HG03097 (cell line): Measurements from ENCODE around the gene SF3A2.
"Not testable (repeated sequence)": the region's sequence is repeated elsewhere in the genome, so short reads cannot be mapped to it uniquely, and the experiment has no call there.

Experiments used
- ATAC-seq: cut with Tn5 transposase; IDR thresholded peaks from one replicate; pipeline ENCODE4 v1.9.1; 2021; ENCODE audit not compliant: unreplicated experiment, low FRiP score

The SF3A2 gene

DNA sequence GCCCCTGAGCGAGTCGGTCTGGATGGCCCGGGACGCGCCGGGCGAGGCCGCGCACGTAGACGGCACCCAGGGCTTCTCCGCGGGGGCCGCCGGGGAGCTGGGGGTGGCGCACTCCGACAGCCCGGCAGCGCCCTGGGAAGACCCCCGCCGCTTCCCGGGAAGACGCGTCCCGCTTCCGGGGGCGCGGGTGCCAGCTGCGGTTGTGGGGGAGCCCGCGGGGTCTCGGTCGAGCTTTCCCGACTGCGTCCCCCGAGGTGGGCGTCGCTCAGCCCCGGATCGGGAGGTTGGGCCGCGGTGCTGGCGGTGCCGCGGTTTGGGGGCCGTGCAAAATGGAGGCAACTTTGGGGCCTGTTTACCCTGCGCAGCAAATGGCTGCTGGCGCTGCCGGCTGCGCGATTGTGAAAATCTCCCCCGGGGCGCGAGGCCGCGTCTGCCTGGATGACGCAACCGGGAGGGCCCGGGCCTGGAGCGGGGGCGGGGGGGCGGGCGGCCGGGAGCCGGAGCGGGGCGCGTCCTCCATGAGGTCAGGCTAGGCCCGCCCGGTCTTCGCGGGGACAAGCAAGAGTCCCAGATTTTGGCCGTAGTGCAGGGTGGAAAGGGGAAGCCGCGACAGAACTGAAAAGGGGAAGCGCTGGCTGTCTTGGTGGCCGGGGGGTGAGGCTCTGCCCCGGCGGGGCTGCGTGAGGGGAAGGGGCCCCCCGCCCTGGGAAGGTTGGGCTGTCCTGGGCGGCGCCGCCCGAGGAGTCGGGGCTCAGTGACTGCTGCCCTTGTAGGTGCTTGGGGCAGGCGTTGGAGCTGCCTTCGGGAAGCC lies 34.0 kb downstream of the SF3A2 start:
- ATAC-seq, result no peak

DNA sequence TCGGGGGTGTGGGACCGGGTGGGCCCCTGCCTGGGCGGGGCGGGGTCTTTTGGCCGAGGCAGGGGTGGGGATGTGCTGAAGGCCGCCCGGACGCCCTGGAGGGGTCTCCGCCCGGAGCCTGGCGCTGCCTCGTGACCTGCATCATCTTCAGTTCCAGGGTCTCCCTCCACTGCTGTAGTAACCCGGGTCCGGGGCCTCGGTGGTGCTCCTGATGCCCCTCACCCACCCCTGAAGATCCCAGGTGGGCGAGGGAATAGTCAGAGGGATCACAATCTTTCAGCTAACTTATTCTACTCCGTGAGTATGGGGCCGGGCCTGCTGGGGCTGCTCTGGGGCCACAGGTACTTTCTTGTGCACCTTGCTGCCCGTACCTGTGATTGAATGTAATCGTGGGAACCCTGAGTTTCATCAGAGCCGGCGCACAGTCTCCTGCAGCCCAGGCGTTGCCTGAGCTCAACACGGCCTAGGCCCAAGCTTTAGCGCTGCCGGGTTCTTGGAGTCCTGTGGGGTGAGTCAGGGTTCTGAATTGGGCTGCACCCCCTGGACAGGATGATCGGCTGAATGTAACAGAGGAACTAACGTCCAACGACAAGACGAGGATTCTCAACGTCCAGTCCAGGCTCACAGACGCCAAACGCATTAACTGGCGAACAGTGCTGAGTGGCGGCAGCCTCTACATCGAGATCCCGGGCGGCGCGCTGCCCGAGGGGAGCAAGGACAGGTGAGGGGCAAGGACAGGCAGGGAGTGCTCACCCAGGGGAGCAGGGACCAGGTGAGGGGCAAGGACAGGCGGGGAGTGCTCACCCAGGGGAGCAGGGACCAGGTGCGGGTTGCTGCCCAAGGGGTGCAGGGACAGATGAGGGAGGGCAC lies 34.8 kb downstream of the SF3A2 start:
- ATAC-seq, result no peak

DNA sequence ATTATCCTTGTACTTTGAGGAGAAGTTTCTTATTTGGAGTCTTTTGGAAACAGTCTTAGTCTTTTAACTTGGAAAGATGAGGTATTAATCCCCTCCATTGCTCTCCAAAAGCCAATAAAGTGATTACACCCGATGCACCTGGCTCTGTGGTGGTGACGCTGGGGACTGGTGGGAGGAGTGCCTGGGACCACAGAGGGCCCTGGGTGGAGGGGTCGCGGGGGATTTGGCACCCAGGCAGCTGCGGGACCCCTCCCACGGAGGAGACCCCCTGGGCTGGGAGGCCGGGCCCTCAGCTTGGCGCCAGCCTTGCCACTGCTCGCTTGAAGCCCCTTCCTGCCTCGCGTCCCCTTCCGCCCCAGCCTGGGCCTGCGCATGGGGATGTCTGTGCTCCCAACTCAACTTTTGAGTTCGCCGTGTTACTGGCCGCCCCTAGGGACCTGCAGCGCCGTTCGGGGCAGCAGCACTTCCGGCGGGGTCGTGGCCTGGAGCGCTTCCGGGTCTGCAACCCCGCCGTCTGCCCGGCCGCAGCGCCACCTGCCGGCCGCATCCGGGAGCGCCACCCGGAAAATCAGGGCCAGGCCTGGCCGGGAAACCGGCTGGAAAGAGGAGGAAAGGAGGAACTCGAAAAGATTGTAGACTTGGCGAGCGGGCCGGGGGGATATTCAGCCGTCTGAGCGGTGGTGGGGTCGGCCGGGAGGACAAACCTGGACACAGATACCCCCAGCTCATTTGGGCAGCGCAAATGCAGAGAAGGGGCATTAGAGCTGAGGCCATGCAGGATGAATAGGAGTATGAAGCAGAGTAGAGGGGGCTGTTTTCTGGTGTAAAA lies 36.9 kb downstream of the SF3A2 start:
- ATAC-seq, result no peak

DNA sequence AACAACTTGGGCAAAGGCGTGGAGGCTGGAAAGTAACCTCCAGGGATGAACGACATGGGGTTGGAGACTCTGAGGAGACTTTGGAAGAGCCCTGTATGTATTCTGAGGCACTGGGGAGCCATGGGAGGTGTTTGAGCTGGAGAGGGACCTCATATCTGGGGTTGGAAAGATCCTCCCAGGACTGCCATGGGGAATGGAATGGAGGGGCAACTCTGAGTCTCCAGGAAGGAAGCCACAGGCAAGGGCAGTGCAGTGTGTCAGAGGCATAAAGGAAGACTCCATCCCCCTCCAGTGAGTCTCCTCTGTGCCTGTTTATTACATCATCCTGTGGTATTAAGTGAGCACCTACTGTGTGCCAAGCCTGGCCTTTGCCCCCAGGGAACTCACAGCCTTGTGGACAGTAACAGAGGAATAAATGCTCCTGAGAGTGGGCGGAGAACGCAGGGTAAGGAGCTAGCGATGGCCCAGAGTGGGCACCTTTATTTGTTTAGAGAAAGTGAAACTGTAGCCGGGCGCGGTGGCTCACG lies 37.6 kb downstream of the SF3A2 start:
- no peak for ATAC-seq

DNA sequence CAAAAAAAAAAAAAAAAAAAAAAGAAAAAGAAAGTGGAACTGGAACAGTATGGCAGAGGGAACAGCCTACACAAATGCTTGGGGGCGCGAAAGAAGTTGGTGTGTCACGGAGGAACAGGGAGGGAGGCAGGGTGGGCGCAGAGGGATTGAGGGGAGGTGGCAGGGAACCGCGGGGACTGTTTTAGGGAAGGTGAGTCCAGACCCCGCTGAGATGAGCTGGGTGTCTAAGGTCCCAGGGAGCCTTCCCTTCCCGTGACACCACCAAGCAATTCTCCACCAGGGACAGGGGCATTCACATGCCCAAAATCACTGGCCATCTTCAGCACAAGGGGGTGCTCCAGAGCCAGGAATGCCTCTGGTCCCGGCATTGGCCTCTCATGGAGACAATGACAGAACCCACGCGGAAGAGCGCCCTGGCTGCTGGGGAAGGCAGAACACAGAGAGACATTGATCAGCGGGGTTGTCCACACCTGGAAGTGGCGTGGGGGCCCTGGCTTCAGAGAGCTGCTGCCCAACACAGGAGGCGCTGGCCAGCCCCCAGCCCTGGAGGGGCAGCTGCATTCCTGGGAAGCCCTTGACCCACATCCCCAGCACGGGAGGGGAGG lies 38.4 kb downstream of the SF3A2 start:
- no peak for ATAC-seq

DNA sequence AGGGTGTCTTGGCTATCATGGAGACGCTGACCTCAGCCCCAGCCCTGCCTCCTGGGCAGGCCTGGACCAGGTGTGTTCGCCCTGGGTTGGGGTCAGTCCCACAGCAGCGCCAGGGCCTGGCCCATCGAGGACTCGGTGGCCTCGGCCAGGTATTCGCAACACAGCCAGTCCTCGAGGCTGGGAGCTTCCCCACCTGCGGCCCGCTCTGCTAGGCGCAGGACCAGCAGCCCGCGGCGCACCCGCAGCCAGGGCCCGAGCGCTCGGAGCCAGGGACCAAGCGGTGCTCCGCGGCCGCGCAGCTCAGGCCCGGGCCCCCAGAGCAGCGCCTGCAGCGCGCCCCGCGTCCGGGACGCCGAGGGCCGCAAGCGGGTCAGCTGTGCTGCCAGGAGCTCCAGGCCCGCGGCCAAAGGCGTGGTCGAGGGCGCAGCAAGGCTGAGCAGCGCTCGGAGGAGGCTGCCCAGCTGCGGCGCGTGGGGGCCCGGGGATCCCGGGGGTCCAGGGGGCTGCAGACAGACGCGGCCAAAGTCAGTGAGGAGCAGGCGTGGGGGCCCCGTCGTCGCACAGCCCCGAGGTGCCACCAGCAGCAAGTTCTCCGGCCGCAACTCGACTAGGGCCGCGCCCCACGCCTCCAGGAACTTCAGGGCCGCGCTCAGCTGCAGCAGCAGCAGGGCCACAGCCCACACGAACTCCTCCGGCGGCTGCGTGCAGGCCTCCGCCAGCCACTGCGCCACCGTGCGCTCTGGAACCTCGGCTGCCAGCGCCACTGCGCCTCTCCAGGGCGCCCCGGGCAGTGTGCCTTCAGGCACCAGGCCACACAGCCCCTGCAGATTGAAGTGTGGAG lies 39.2 kb downstream of the SF3A2 start:
- ATAC-seq, result no peak

DNA sequence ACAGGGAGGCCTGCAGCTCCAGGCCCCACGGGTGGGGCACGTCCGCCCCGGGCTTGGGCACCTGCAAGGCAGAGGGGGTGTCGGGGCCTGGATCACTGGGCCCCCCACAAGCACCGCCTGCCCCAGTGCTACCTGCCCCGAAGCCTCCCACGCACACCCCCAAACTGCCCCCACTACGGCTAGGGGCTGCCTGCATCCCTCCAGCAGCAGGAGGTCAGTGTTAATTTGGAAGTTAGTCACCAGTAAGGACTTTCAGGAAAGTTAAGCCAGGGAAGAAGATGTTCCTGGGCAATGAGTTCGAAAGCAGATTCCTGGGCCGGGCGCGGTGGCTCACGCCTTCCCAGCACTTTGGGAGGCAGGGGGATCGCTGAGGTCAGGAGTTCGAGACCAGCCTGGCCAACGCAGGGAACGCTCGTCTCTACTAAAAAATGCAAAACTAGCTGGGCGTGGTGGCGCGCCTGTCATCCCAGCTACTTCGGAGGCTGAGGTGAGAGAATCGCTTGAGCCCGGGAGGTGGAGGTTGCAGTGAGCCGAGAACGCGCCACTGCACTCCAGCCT lies 39.9 kb downstream of the SF3A2 start:
- ATAC-seq, result no peak

DNA sequence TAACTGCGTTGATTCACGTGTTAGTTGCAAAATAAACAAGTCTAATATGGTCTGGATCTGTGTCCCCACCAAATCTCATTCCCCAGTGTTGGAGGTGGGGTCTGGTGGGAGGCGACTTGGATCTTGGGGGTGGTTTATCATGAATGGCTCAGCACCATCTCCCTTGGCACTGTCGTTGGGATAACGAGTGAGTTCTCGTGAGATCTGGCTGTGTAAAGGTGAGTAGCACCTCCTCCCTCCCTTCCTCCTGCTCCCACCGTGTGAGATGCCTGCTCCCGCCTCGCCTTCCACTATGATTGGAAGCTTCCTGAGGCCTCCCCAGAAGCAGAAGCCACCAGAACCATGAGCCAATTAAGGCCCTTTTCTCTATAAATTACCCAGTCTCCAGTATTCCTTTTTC lies 40.5 kb downstream of the SF3A2 start:
- no peak for ATAC-seq

DNA sequence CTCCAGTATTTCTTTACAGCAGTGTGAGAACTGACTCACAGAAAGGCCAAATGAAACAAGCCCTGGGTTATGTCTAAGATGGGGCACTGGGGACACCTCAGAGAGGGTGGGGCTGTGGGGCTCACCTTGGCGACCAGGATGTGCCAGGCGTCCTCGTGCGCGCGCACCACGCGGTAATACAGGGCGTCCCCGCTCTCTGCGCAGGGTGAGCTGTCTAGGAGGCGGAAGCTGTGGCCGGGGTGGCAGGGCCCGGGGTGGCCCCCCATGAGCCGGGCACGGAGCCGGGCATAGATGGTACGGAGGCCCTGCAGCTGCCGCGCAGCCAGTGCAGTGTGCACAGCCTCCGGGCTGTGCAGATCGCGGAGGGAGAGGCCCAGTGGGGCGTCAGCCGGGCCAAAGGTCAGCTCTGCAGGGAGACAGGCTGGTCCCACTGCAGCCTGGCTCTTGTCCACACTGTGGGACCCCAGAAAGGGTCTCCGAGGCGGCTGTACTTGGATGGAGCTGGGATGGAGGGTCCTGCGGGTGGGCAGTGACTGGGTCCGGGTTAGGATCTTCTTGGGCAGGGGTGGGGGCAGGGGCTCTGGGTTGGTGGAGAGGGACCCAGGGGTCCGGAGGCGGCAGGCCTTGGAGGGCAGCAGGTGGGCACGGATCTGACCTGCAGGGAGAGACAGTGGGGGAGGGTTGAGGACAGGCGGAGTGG lies 42.0 kb downstream of the SF3A2 start:
- ATAC-seq, result no peak

DNA sequence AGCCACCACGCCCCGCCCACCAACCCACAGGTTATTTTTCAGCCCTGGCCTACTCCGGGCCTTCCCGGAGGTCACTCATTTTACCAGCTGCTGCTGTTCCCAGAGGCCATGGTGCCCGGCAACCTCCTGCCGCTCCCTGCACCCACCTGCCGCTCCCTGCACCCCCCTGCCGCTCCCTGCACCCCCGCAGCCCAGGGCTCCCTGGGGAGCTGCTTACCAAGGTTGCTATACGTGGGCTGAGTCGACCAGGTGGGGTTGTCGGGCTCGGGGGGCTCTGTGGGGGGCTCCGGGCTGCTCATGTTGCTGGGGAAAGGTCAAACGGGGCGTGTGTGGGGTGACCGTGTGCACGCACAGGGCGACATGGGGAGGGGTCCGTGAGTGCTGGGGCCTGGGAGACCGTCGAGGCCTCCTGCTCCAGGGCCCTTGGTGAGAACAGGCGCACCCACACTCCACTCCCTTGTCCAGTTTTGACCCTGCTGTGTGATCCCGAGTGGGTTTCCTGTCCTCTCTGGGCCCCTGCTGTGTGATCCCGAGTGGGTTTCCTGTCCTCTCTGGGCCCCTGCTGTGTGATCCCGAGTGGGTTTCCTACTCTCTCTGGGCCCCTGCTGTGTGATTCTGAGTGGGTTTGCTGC lies 44.1 kb downstream of the SF3A2 start:
- no peak for ATAC-seq

DNA sequence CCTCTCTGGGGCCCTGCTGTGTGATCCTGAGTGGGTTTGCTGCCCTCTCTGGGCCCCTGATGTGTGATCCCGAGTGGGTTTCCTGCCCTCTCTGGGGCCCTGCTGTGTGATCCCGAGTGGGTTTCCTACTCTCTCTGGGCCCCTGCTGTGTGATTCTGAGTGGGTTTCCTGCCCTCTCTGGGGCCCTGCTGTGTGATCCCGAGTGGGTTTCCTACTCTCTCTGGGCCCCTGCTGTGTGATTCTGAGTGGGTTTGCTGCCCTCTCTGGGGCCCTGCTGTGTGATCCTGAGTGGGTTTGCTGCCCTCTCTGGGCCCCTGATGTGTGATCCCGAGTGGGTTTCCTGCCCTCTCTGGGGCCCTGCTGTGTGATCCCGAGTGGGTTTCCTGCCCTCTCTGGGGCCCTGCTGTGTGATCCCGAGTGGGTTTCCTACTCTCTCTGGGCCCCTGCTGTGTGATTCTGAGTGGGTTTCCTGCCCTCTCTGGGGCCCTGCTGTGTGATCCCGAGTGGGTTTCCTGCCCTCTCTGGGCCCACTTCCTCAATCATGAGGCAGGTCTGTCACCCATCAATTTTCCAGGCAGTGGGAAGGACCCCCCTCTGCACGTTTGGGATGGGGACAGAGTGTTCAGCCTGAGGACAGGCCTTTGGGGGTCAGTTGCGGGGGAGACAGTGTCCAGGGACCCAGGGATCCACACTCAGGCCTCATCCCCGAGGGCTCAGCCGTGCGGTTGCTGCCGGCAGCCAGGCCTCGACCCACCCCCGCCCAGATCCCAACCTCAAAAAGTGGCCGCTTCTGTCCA lies 44.8 kb downstream of the SF3A2 start:
- ATAC-seq, result not testable (repeated sequence)

DNA sequence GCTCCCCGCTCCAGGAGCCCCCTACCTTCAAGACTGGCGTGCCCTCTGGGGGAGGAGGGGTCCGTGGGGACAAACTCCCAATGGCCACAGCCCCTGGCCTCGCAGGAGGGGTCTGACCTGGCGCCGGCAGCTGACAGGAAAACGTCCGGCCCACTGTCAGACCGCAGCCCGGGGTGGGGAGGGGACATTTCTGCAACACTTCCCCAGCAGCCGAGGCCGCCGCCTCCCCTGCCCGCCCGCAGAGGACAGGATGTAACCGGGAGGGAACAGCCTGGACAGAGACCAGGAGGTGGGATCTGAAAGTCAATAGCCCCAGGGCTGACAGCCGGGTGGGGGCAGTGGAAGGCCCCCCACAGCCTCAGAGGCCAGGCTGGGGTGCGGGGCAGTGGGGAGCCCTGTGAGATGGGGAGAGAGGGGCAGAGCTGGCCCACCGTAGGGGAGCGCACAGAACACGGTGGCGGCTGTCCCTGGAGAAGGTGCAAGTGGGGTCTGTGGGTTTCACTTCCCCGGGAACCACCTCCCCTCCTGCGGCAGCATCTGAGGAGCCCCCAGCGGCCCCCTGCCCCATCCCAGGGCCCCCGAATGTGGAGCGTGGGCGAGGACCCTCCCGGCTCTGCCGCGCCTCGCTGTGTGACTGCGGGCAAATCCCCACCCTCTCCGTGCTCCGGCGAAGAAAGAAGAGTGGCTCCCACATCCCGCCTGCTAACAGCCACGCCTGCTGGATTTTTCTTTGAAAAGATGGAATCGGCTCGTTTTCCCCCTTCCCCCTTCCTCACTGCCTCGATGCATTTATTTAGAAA lies 45.6 kb downstream of the SF3A2 start, which contains the start of gene PEAK3:
Gene PEAK3 (minus strand): TSS at position 114 of the 800 bp plus-strand sequence. CDS start 1,244 bp downstream, outside the sequence.
- no peak for ATAC-seq

DNA sequence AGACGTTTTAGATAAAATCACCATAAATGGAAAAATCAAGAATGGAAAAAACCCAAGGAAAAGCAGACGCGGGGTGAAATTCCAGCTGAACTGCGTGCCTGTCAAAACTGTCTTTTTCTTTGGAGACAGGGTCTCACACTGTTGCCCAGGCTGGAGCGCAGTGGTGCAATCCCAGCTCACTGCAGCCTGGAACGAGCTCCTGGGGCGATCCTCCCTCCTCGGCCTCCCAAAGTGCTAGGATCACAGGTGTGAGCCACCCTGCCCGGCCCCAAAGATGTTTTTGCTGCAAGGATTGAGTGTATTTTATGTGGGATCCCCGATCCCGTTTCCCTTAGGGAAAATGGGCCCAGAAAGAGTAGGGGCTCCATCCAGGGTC lies 46.2 kb downstream of the SF3A2 start:
- ATAC-seq, result no peak

DNA sequence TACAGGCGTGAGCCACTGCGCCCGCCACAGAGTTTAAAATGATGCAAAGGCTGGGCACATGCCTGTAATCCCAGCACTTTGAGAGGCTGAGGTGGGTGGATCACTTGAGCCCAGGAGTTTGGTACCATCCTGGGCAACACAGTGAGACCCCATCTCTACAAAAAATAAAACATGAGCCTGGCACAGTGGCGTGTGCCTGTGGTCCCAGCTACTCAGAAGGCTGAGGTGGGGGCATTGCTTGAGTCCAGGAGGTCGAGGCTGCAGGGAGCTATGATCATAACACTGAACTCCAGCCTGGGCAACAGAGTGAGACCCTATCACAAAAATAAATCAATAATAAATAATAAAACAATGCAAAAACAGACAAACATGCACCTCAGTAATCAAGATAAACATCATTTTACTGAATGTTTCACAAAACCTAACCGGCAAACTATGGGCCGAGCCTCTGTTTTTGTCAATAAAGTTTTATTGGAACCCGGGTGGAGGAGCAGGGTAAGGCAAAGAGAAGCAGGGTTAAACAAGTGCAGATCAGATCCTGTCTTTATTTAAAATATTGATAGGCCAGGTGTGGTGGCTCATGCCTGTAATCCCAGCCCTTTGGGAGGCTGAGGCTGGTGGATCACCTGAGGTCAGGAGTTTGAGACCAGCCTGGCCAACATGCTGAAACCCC lies 47.3 kb downstream of the SF3A2 start:
- no peak for ATAC-seq

DNA sequence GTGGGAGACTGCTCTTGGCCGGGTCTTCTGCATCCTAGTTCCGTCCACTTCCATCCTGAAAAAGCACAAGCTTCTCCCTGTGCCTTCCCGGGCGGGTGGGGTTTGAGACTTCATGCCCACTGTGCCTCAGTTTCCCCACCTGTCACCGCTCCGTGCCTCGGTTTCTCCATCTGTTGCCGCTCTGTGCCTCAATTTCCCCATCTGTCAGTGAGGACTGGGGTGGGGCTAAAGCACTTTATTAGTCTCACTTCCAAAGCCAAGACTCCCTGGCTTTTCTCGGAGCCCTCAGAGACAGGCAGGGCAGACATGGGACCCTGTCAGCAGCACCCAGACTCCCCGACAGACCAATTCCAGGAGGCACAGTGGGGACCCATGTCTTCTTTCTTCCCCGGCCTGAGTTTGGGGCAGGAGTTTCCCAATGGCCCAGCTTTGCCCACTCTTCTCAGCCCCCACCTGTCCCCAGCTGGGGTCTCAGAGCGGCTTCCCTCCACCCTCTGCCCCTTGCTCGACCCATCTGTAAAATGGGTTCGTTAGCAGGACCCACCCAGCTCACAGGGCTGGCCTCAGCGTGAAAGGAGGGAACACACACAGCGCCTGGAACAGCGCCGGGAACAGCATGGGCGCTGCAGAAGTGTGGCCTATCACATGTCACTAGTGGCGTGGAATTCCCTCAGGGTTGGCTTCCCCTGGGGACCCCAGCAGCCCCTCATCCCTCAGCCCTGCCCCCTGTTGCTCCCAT lies 49.9 kb downstream of the SF3A2 start:
- no peak for ATAC-seq
